Measurements from ENCODE around the gene GNAI3.

DNA sequence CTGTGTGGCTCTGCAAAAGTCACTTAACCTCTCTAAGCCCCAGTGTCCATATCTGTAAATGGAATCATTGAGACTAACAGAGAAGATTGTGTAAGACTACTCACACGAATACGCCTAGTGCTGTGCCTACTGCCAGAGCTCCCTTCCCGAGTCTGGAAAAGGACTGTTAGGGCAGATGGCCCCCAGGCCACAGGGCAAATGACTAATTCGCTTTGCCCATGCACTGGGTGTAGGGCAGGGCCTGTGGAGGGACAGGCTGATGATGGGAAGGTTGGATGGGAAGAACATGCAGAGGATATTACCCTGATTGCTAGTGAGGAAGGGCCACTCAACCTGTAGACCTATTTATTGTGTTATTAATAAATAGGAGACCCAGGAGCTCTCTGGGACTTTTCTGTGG lies 12.9 kb upstream of the GNAI3 start:
- TF ChIP-seq, protein P1, sequence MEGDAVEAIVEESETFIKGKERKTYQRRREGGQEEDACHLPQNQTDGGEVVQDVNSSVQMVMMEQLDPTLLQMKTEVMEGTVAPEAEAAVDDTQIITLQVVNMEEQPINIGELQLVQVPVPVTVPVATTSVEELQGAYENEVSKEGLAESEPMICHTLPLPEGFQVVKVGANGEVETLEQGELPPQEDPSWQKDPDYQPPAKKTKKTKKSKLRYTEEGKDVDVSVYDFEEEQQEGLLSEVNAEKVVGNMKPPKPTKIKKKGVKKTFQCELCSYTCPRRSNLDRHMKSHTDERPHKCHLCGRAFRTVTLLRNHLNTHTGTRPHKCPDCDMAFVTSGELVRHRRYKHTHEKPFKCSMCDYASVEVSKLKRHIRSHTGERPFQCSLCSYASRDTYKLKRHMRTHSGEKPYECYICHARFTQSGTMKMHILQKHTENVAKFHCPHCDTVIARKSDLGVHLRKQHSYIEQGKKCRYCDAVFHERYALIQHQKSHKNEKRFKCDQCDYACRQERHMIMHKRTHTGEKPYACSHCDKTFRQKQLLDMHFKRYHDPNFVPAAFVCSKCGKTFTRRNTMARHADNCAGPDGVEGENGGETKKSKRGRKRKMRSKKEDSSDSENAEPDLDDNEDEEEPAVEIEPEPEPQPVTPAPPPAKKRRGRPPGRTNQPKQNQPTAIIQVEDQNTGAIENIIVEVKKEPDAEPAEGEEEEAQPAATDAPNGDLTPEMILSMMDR (tag by site-specific recombination; IDR thresholded peaks at IDR 0.05) = no peak
- TF ChIP-seq, protein P2, sequence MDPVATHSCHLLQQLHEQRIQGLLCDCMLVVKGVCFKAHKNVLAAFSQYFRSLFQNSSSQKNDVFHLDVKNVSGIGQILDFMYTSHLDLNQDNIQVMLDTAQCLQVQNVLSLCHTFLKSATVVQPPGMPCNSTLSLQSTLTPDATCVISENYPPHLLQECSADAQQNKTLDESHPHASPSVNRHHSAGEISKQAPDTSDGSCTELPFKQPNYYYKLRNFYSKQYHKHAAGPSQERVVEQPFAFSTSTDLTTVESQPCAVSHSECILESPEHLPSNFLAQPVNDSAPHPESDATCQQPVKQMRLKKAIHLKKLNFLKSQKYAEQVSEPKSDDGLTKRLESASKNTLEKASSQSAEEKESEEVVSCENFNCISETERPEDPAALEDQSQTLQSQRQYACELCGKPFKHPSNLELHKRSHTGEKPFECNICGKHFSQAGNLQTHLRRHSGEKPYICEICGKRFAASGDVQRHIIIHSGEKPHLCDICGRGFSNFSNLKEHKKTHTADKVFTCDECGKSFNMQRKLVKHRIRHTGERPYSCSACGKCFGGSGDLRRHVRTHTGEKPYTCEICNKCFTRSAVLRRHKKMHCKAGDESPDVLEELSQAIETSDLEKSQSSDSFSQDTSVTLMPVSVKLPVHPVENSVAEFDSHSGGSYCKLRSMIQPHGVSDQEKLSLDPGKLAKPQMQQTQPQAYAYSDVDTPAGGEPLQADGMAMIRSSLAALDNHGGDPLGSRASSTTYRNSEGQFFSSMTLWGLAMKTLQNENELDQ (tag by site-specific recombination; IDR thresholded peaks at IDR 0.05; ENCODE audit: low read depth) = no peak
- TF ChIP-seq ZNF202 (tag by site-specific recombination; IDR thresholded peaks at IDR 0.05; ENCODE audit: borderline replicate concordance) = no peak
- TF ChIP-seq ZNF19 (tag by site-specific recombination; IDR thresholded peaks at IDR 0.05; ENCODE audit: low read depth) = no peak
- no peak for TF ChIP-seq ZBTB7A (tag by site-specific recombination; IDR thresholded peaks at IDR 0.05; ENCODE audit: low read depth)
- TF ChIP-seq, protein P3, sequence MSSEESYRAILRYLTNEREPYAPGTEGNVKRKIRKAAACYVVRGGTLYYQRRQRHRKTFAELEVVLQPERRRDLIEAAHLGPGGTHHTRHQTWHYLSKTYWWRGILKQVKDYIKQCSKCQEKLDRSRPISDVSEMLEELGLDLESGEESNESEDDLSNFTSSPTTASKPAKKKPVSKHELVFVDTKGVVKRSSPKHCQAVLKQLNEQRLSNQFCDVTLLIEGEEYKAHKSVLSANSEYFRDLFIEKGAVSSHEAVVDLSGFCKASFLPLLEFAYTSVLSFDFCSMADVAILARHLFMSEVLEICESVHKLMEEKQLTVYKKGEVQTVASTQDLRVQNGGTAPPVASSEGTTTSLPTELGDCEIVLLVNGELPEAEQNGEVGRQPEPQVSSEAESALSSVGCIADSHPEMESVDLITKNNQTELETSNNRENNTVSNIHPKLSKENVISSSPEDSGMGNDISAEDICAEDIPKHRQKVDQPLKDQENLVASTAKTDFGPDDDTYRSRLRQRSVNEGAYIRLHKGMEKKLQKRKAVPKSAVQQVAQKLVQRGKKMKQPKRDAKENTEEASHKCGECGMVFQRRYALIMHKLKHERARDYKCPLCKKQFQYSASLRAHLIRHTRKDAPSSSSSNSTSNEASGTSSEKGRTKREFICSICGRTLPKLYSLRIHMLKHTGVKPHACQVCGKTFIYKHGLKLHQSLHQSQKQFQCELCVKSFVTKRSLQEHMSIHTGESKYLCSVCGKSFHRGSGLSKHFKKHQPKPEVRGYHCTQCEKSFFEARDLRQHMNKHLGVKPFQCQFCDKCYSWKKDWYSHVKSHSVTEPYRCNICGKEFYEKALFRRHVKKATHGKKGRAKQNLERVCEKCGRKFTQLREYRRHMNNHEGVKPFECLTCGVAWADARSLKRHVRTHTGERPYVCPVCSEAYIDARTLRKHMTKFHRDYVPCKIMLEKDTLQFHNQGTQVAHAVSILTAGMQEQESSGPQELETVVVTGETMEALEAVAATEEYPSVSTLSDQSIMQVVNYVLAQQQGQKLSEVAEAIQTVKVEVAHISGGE (tag by site-specific recombination; conservative IDR thresholded peaks at IDR 0.05; ENCODE audit: low read depth) = no peak
- no peak for TF ChIP-seq ZNF350 (tag by site-specific recombination; IDR thresholded peaks at IDR 0.05)
